NCI-H345 (cell line): ENCODE measurements around the gene MTMR12.
"Not testable (repeated sequence)": the region's sequence is repeated elsewhere in the genome, so short reads cannot be mapped to it uniquely, and the experiment has no call there.

Source experiments
- DNase-seq: peaks from one replicate; lab custom pipeline; 2025; lab: John Stamatoyannopoulos, UW

MTMR12 gene

DNA sequence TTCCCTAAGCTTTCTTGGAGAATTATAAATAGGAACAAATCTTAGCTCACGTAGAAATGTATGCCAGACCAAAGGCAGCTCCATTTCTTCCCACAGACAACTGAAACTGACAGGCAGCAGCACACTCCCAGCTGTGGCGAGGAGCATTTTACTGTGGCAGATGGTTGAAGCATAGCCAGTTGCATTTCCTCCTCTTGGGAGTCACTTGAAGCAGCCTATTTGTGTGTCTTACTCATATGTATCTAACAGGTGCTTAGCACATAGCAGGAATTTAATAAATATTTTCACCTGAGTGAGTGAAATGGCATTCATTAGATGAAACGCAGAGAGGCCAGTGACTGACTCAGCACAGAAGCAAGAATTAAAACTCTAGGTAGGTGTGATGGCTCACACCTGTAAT lies 12.3 kb upstream of the MTMR12 start:
- no peak for DNase-seq

DNA sequence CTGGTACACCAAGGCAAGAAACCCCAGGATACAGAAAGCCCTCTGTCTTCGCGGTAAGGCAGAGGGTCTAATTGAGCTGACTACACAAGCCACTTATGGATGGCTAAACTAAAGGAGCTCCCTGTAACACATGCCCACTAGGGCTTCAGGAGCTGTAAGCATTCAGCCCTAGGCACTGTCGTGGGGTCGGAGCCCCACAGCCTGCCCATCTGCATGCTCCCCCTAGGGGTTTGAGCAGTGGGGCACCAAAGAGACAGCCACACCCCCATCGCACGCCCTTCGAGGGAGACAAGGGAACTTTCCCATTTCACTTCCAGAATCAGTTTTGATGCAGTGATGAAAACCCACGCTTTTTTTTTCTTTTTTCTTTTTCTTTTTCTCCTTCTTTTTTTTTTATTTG lies 11.0 kb upstream of the MTMR12 start:
- no peak for DNase-seq

DNA sequence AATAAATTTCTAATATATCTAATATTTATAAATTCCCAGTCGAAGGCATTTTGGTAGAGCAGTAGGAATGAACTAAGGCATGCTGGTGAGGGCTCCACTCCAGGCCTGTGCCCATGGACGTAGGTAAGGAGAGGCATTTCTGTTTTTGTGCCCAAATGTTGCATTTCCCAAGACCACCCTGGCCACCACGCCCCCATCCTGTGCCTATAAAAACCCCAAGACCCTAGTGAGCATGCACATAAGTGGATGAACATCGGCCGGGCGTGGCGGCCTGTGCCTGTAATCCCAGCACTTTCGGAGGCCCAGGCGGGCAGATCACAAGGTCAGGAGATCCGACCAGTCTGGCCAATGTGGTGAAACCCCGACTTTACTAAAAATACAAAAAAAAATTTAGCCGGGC lies 10.1 kb upstream of the MTMR12 start:
- no peak for DNase-seq

DNA sequence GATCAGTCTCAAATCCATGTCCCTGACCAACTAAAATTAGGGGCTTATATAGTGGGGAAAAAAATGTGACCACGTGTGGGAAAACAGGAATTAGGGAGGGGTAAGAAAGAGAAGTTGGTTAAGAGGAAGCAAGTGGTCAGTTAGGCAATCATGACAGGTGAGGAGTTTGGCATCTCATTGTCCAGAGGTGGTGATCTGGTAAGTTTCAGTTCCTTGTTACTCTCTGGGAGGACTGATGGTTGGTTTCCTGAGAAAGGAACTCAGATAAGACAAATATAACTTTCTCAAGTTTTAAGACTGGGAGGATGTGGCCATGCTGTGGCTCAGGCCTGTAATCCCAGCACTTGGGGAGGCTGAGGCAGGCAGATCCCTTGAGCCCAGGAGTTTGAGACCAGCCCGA lies 9.0 kb upstream of the MTMR12 start:
- not testable (repeated sequence) for DNase-seq

DNA sequence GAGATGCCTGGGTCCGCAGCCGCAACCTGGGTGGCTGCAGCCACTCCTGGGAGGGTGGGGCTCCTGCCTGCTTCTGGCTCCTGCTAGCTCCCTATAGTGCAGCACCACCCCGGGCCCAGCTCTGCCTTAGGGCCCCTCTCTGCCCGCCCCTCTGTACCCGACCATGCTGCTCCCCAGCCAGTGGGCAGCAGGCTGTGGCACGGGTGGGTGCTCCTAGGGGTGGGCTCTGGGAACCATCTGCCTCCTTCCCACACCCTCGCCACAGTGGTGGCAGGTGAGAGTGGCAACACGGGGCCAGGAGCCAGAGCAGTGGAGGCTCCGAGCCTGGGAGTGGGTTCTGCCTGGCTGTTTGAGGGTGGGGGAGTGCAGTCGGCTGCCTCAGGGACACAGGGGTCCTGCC lies 7.8 kb upstream of the MTMR12 start:
- no peak for DNase-seq

DNA sequence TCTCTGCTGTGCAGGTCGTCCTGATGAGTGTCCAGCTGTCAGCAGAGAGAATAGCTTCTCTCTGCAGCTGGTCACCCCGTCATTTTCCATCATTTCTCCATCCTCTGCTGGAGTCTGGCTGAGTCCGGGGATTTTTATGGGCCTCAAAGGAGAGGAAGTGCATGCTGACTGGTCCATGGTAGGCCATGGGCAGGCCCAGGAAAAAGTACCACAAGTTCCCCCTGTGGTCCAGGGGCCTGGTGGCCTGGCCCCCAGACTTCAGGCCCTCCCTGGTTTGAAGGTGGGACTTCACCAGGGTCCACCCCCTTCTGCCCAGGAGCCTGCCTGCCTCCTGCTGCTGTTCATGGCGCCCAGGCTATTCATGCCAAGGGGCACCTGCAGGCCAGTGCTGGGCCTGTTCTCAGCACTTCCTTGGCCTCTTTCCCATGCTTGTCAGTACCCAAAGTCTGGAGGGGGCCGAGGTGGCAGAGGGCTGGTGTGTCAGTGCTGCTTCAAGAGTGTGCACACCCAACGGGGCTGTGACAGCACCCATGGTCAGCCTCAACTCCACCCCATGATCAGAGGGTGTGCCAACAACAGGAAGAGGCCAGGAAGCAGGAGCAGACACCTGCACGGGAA lies 7.3 kb upstream of the MTMR12 start:
- no peak for DNase-seq

DNA sequence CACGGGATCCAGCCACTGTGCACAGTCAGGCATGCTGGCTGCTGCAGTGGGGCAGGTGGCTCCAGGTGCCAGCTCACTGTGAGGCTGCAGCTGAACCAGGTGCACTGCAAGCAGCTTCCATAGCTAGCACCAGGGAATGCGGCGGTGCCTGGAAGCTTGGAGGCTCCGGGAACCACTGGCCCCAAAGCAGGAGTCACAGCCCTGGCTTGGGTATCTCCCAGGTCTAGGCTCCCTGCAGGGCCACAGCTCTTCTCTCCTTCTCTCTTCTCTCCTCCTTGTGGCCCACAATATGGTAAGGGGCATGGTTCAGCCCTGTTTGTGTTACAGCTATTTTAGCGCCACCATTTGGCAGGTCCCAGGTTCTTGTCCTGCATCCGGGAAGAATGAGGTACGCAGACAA lies 6.7 kb upstream of the MTMR12 start:
- DNase-seq = no peak

DNA sequence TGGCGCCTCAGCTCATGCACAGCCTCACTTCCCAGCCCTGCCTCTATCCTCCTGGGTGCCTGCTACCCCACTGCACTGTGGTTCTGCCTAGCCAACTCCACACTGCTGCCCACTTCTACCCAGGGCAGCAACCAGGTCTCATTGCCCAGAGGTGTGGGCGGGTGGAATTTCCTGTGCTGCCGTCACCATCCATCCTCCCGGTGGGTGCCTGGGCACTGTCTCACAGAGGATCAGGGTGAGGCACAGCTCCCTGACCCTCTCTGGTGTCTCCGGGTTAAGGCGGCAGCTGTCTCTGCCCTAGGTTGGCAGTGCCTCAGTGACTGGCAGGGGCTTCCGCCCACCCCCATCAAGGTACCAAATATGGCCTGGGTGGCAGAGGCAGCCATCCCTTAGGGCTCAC lies 4.3 kb upstream of the MTMR12 start:
- DNase-seq = no peak

DNA sequence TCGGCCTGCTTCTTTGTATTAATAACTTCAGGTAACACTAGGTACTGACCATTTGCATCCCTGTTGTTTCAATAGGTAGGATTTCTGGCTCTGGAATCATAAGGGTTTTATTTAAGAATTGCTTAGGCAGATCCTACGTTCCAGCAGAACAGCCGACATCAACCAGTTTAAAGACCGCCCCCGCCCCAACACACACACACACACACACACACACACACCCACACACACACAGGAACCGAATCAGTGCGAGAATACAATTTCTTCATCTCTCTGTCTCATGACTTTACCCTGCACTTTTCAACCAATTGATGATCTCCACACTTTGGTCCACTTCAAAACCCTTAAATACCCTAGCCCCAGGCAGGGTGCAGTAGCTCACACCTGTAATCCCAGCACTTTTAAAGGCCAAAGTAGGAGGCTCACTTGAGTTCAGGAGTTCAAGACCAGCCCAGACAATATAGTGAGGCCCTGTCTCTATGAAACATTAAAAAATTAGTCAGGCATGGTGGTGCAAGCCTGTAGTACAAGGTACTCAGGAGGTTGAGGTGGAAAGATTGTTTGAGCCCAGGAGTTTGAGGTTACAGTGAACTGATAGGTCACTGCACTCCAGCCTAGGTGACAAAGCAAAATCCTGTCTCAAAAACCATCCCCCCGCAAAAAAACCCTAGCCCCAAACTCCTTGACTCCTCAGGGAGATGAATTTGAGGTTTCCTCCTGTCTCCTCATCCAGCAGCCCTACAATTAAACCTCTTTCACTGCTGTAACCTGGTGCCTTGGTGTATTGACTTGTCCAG lies 2.7 kb upstream of the MTMR12 start:
- no peak for DNase-seq

DNA sequence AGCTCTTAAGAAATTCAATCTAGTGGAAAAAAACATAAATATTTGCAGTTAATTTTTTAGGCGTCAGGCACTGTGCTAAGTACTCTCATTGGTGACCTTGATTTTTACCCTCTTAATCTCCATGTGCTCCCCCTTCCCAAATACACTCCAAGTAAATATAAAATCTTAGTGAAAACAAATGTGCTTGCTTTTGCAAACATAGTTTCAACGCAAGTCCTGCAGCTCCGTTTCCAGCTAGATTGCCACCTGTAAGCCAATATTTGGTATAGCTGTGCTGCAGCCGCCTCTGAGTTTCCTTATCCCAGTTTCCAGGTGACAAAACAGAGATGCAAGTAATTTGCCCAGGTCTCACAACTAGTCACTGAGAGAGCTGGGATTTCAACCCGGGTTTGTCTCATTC lies 1.9 kb upstream of the MTMR12 start:
- DNase-seq = no peak

DNA sequence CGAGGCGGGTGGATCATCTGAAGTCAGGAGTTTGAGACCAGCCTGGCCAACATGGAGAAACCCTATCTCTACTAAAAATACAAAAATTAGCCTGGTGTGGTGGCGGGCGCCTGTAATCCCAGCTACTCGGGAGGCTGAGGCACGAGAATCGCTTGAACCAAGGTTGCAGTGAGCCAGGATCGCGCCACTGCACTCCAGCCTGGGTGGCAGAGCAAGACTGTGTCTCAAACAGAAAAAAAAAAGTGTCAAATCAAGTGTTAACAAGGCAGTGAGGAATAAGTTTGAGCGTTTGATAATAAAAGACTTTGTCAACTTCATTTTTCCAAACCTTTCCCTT lies 1.4 kb upstream of the MTMR12 start:
- not testable (repeated sequence) for DNase-seq

DNA sequence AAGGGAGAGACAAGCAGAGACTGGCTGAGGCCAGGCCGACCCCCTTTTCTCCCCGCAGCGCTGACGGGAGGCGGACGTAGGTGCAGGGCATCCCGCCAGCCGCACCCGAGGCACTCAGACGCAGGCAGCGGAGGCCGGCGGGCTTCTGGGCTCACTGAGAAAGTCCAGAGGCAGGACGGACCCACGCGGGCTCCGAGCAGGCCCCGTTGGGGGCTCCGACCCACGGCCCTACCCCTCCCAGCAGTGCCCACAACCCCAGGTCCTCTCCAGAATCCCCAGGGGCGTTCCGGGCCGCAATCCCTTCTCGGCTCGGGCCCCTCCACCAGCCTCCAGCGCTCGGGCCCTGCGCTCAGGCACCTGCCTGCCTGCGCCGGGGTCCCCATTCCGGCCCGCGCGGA lies 543 bp downstream of the MTMR12 start:
- peak; percentile 51 for DNase-seq

DNA sequence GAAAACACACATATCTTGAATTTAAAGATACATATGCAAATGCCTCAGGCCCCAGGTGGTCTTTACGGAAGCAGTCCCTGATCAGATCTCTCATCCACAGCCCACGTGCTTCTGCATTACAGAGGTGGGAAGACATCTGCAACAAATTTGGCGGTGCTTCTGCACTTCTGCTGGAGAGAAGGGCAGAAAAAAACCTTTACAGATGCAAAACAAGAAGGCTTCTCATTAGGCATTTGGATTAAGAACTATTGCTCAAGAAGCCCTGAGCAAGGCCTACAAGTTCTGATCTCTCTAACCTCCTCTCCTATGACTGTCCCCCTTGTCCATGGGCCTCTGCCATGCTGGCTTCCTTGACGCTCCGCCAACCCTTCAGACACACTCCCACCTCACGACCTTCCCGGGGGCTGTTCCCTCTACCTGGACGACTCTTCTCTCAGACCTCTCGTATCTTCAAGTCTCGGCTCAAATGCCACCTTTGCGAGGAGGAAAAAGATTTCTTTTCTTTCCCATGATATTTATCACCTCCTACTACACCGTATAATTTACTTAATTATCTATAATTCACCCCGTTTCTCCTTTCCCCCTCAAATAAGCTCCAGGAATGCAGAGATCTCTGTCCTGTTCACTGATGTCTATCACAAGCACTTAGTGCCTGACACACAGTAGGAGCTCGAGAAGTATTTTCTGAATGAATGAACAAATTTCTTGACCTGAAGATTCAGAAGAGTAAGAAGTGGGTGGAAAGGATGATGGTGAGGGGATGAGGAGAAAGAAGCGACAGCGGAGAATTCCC lies 1.1 kb downstream of the MTMR12 start:
- DNase-seq = no peak

DNA sequence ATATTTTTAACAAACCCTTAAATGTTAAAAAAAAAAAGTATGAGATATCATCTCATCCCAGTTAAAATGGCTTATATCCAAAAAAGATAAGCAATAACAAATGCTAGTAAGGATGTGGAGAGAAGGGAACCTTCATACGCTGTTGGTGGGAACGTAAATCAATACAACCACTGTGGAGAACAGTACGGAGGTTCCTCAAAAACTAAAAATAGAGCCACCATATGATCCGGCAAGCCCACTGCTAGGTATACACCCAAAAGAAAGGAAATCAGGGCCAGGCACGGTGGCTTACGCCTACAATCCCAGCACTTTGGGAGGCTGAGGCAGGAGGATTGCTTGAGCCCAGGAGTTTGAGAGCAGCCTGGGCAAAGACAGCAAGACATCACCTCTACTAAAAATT lies 3.0 kb downstream of the MTMR12 start:
- no peak for DNase-seq

DNA sequence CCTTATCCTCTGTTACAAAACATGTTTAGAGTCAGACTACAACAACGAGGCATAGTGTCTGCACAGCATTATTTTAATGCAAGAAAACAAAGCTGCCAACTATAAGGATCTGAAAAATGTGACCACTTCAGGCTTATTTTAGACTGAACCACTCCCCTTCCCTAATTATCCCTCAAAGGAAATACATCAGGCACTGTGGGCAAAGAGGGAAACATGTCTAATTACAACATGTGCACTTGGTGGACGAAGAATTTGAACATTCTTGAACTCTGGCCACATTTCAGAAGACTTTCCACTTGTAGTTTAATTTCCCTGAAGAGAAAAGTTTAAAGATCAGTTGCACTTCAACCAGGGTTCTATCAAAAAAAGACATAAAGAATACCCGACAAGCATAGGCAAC lies 3.8 kb downstream of the MTMR12 start:
- DNase-seq = no peak

DNA sequence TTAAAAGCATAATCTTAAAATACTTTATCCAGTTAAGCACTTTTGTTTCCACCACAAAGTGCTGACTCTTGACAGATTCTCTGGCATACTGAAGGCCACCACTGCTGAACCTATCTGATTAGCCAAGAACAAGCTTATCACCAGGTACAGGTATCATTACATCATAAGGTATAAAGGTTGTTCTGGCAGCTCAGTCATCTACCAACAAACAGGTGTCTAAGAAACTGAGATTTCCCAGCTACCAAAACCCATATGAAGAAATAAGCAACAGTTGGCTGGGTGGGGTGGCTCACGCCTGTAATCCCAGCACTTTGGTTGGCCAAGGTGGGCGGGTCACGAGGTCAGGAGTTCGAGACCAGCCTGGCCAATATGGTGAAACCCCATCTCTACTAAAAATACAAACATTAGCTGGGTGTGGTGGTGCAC lies 5.0 kb downstream of the MTMR12 start:
- no peak for DNase-seq

DNA sequence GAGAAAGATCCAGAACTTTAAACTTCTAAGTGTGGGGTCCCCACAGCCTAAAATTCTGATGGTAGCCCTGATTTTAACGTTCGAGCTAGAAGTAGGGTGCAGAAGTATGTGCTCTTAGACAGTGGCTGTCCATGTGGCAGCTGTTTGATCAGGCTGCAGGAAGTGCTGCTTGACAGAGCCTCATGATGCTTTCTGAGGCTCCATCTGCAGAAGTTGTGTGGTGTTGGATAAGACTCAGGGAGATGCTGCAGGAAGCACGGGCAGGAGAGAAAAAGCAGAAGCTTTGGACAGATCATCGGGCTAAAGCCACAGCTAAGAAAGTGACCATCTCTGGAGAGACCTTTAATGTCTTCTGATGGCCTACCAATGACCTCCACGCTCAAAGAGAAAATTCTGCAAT lies 8.1 kb downstream of the MTMR12 start:
- no peak for DNase-seq

DNA sequence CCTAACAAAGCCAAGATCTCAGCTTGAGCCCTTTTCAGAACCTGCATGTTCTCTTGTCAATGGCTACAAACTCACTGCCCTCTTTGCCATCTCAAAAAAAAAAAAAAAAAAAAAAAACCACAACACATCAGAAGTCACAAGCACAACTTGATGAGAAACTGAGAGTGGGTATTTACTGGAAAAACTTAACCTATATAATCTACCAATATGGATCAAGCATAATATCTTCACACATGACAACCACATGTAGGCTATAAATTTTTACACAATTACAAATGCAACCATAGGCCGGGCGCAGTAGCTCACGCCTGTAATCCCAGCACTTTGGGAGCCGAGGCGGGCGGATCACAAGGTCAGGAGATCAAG lies 9.0 kb downstream of the MTMR12 start:
- no peak for DNase-seq

DNA sequence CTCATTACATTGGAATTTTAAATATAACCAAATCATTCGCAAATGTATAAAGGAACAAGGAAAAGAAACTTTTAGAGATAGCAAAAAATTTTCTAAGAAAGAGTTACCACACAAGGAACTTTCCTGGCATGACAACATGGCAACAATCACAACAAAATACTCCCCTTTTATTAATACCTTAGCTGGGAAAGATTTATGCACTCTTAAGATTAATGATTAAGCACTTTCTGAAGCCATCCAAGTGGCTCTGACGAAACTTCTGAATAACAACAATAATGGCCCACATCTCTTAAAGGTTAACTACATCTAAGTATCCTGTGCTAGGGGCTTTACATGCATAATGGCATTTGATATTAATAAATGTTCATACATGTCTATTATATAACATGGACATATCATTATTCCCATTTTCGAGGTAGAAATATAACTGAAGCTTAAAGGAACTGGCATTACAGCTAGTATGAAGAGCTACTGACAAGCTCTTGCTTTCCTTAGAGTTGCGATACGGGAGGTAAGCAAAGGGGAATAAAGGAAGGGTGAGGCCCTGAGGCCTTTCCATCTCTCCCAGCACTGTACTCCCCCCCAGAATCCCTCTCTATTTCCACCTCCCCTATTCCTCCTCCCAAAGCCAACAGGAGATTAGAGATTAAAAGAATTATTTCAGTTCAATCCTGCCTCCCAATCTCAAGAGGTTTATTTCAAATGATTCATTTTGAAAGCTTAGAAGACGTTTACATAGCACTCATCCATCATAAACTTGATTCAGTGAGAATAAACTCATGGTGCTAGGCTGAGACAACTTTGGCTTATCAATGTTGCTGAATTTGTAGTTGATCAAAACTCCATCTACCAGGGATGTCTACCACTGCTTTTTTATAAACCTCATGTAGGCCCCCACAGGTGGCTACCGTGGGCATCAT lies 9.6 kb downstream of the MTMR12 start:
- no peak for DNase-seq

DNA sequence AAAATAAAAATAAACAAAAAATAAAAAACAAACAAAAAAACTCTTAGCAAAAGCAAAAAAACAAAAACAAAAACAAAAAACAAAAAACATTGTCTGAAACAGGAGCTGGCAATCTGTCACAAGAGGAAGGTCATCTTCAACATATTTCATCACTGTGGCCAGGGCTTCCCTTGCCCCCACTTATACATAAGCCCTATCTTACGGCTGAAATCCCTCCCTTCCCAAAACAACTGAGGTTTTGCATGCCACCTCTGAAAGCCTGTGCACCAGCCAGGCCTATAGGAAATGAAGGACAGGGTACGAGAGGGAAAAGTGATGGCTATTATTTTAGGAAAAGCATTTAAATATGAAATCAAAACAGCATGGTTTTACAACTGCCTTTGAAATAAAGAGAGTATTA lies 10.8 kb downstream of the MTMR12 start:
- DNase-seq = no peak

DNA sequence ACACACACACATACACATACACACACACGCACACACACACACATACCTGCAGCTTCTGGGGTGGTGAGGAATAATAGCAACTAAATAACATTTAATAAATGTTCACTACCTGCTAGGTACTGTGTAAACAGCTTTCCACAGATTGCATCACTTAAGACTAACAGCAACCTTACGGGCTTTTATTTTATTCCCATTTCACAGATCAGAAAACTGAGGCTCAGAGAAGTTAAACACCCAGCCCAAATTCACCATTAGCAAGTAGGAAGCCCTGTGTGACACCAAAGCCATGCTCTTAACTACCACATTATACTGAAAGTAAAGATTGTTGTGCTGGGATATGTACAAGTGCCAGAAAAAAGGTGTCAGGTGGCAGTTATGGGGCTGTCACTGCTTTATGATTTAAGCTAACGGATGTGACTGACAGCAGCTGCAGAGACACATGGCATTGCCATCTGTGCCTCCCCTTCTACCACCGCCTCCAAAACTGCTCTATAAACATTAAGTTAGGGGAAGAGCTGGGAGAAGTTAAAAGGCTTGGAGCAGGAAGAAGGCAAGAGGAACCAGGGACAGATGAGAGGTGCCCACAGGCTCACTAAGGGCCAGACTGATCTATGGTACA lies 13.6 kb downstream of the MTMR12 start:
- DNase-seq = no peak

DNA sequence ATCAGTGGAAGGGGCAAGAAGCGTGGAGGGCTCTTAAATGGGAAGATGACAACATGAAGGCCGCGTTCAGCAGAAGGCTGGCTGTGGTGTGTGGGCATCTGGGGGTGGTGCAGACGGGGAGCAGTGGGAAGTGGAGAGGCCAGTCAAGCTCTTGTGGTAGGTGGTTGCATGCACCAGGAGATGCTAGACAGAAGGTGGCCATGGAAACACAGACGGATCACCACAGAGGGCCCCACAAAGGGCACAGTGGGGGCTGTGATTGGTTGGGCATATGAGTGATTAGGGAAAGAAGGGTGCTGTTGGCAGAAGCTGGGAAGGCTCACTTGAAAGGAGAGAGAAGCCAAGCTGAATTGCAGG lies 14.7 kb downstream of the MTMR12 start:
- no peak for DNase-seq
